Uterus (tissue), 4 donors: ENCODE data around the gene OSCP1. TPM values are rescaled to one million over a fixed set of nuclear protein-coding genes. Genes with fewer than 3 reads are reported as not detected.

Experiments
- DNase-seq, 2 donors: peaks; one replicate each; pipeline ENCODE4 v3.0.0-alpha.2; 2019 to 2020
- H3K27ac ChIP-seq, 2 donors: fragments of 200-600 bp; sonication (generic); 1 replicate in 1 of 2; 2 replicates in 1 of 2; pipeline ENCODE4 v1.5.1; 2016 to 2018
- H3K27me3 ChIP-seq, 2 donors: fragments of 200-600 bp; sonication (generic); one replicate each; pipeline ENCODE4 v1.5.1; 2018 to 2019; ENCODE audit warnings: control low read depth in 1 of 2
- H3K36me3 ChIP-seq, 2 donors: fragments of 200-600 bp; sonication (generic); one replicate each; pipeline ENCODE4 v1.5.1; 2019; ENCODE audit warnings: control low read depth in 1 of 2
- H3K4me1 ChIP-seq, 2 donors: fragments of 200-600 bp; sonication (generic); one replicate each; pipeline ENCODE4 v1.5.1; 2018 to 2019; ENCODE audit warnings: control low read depth in 1 of 2
- H3K4me3 ChIP-seq, 2 donors: fragments of 200-600 bp; sonication (generic); 1 replicate in 1 of 2; 2 replicates in 1 of 2; pipeline ENCODE4 v1.5.1; 2018 to 2019; ENCODE audit warnings: mild to moderate bottlenecking in 1 of 2
- H3K9me3 ChIP-seq, 2 donors: fragments of 200-600 bp; sonication (generic); one replicate each; pipeline ENCODE4 v1.5.1; 2019; ENCODE audit warnings: control low read depth in 1 of 2
- CTCF ChIP-seq, 4 experiments: fragments of 200-600 bp in 2 of 4; fragments of 450-650 bp in 2 of 4; sonication (generic) in 2 of 4; IDR thresholded peaks; one replicate each; pipeline ENCODE4 v1.5.1; 2016 to 2019; ENCODE audit warnings: antibody characterized with exemption in 4 of 4, mild to moderate bottlenecking in 2 of 4, moderate library complexity in 1 of 4
- POLR2A ChIP-seq, 2 donors: fragments of 450-650 bp; IDR thresholded peaks; one replicate each; pipeline ENCODE4 v1.6.1; 2016; ENCODE audit warnings: antibody characterized with exemption in 2 of 2, mild to moderate bottlenecking in 1 of 2, moderate library complexity in 1 of 2
- intact Hi-C: fragments of 100-400 bp; cut with DNase I; formaldehyde crosslinking; loops from one replicate; pipeline ENCODE4 v1.15.1; 2023; ENCODE audit warnings: low total_unique reads
- total RNA-seq, 4 donors: library from RNA; depleted of rRNA in 3 of 4; stranded (reverse); fragments of >200 nt in 3 of 4; gene quantifications; one replicate each; pipeline versions ENCODE4 v1.1.0 to v1.2.4, GENCODE V29; 2014 to 2023
- donor health status: DM: yes; HTN: yes; CAD: no.

Gene OSCP1
- total RNA-seq, 4 donors from 2014 or later: 2.4 to 22.4 (median 12.0) TPM

GRCh38 chr1:36425791-36426190 lies 24.5 kb downstream of the OSCP1 start:
- intact Hi-C loops: loop anchor here (10.0 kb wide), 1 partner anchor 301 kb away; the partner anchor contains the start of gene COL8A2
- Histone ChIP-seq H3K4me1 (no peaks in the 10 kb centered on the region), H3K27ac (no peak overlapping the region), H3K9me3 (no peaks in the 10 kb centered on the region), H3K4me3 (no peak overlapping the region), H3K27me3 (no peaks in the 10 kb centered on the region), H3K36me3 (no peaks in the 10 kb centered on the region)
- DNase-seq: no peak
- TF ChIP-seq CTCF (IDR thresholded peaks at IDR 0.05) (no peak), POLR2A (IDR thresholded peaks at IDR 0.05) (no peak)

GRCh38 chr1:36421649-36422048 lies 28.6 kb downstream of the OSCP1 start:
- H3K9me3 ChIP-seq: no peaks in the 10 kb centered on the region
- no peak for DNase-seq
- TF ChIP-seq POLR2A (IDR thresholded peaks at IDR 0.05): no peak
- no peak for TF ChIP-seq CTCF (IDR thresholded peaks at IDR 0.05)
- no peaks in the 10 kb centered on the region for H3K4me1 ChIP-seq
- H3K4me3 ChIP-seq: no peak overlapping the region
- no peaks in the 10 kb centered on the region for H3K36me3 ChIP-seq
- intact Hi-C loops: loop anchor here (5.0 to 10.0 kb wide), 2 partner anchors 79 to 297 kb away; partner anchors contain the start of gene COL8A2
- no peak overlapping the region for H3K27ac ChIP-seq
- H3K27me3 ChIP-seq: no peaks in the 10 kb centered on the region

GRCh38 chr1:36420836-36421317 lies 29.4 kb downstream of the OSCP1 start:
- DNase-seq: peak; percentile 86 to 90
- no peaks in the 10 kb centered on the region for H3K27me3 ChIP-seq
- no peak overlapping the region for H3K27ac ChIP-seq
- no peaks in the 10 kb centered on the region for H3K36me3 ChIP-seq
- intact Hi-C loops: loop anchor here (5.0 to 10.0 kb wide), 2 partner anchors 79 to 296 kb away; partner anchors contain the start of gene COL8A2
- no peaks in the 10 kb centered on the region for H3K9me3 ChIP-seq
- H3K4me3 ChIP-seq: no peak overlapping the region
- TF ChIP-seq CTCF (IDR thresholded peaks at IDR 0.05): peak; percentile 89 to 95 (median 92)
- TF ChIP-seq POLR2A (IDR thresholded peaks at IDR 0.05): no peak
- no peaks in the 10 kb centered on the region for H3K4me1 ChIP-seq

- DNase-seq: peak in 1 of 2 donors; percentile 58
- H3K27ac ChIP-seq: no peak overlapping the region
- H3K9me3 ChIP-seq: no peaks in the 10 kb centered on the region
- no peak overlapping the region for H3K4me3 ChIP-seq
- no peaks in the 10 kb centered on the region for H3K27me3 ChIP-seq
- TF ChIP-seq POLR2A (IDR thresholded peaks at IDR 0.05) (no peak), CTCF (IDR thresholded peaks at IDR 0.05) (no peak)
- intact Hi-C loops: loop anchor here (5.0 to 10.0 kb wide), 2 partner anchors 78 to 296 kb away; partner anchors contain the start of gene COL8A2
- no peaks in the 10 kb centered on the region for H3K36me3 ChIP-seq
- H3K4me1 ChIP-seq: no peaks in the 10 kb centered on the region
Observed at GRCh38 chr1:36420409-36420808, 29.8 kb downstream of the OSCP1 start.

GRCh38 chr1:36419569-36419968 lies 30.7 kb downstream of the OSCP1 start:
- DNase-seq: no peak
- no peak overlapping the region for H3K27ac ChIP-seq
- intact Hi-C loops: no loop called here

More at GRCh38 chr1:36419569-36419968, 30.7 kb downstream of the OSCP1 start:
- H3K9me3 ChIP-seq: no peaks in the 10 kb centered on the region
- no peak overlapping the region for H3K4me3 ChIP-seq
- H3K4me1 ChIP-seq: no peaks in the 10 kb centered on the region
- H3K36me3 ChIP-seq: no peaks in the 10 kb centered on the region
- no peak for TF ChIP-seq CTCF (IDR thresholded peaks at IDR 0.05)
- no peak for TF ChIP-seq POLR2A (IDR thresholded peaks at IDR 0.05)
- H3K27me3 ChIP-seq: no peaks in the 10 kb centered on the region
